ENCODE results near the gene TUB.
A peak's percentile ranks its signal among the peaks of the same experiment; 100 is the strongest.

TUB gene

DNA sequence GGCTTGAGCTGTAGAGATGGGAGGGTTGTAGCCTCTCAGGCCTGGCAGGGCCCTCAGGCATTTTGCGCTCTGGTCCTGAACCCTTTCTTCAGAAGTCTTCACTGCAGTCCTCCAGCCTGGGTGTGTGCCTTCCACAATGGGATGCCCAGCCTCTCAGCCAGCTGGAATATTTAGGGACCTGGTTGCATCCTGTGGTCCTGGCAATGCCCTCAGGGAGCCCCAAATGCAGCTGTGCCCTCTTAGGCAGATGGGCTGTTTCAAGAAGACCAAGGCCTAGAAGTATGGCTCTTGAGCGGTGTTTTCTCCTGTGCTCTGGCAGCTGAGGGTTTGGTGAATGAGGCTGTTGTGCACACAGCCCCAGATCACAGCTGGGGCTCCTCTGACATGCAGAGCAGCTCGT lies 6.7 kb downstream of the TUB start:
- no peak for DNase-seq (ENCODE audit: extremely low spot score)
- TF ChIP-seq, protein P1, sequence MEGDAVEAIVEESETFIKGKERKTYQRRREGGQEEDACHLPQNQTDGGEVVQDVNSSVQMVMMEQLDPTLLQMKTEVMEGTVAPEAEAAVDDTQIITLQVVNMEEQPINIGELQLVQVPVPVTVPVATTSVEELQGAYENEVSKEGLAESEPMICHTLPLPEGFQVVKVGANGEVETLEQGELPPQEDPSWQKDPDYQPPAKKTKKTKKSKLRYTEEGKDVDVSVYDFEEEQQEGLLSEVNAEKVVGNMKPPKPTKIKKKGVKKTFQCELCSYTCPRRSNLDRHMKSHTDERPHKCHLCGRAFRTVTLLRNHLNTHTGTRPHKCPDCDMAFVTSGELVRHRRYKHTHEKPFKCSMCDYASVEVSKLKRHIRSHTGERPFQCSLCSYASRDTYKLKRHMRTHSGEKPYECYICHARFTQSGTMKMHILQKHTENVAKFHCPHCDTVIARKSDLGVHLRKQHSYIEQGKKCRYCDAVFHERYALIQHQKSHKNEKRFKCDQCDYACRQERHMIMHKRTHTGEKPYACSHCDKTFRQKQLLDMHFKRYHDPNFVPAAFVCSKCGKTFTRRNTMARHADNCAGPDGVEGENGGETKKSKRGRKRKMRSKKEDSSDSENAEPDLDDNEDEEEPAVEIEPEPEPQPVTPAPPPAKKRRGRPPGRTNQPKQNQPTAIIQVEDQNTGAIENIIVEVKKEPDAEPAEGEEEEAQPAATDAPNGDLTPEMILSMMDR (IDR thresholded peaks at IDR 0.05; ENCODE audit: control extremely low read depth, extremely low read depth, low read depth, missing control alignments): no peak
- ChIA-PET CTCF (interaction anchor here (0.7 to 19.1 kb wide), 11 partner anchors 9 to 101 kb away, joined by 3 to 408 read pairs (median 4); partner anchors contain the start of gene EIF3F), POLR2A (no interaction called here)

DNA sequence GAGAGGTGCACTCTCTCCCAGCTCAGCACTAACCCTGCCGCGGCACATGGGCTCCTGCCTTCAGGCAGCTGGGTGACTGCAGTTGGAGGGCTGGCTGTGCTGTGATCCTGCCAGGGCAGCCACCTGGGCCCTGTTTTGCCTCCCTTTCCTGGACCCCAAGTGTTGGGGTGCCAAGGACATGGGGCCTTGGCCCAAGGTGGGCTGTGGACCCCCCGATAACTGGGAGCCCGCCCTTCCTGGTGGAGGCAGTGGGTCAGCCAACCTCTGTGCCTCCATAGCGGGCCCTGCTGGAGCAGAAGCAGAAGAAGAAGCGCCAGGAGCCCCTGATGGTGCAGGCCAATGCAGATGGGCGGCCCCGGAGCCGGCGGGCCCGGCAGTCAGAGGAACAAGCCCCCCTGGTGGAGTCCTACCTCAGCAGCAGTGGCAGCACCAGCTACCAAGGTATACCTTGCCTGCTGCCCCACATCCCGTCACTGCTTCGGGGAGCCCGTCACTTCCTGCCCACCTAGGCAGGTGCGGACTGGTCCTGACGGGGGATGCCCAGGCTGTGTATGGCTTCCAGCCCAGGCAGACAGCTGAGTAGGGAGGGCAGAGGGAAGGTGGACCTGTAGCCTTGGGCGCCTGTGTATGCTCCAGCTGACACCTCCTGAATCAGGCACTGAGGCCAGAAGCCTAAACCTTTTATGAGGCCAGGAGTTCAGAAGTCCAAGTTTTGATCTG lies 8.9 kb downstream of the TUB start:
- CTCF ChIA-PET: interaction anchor here (0.9 to 19.1 kb wide), 14 partner anchors 10 to 103 kb away, joined by 3 to 408 read pairs (median 4); partner anchors contain the start of gene EIF3F
- DNase-seq (ENCODE audit: extremely low spot score): peak; percentile 13
- POLR2A ChIA-PET: no interaction called here
- TF ChIP-seq, protein P1 (IDR thresholded peaks at IDR 0.05; ENCODE audit: control extremely low read depth, extremely low read depth, low read depth, missing control alignments): no peak

GRCh38 chr11:8090756-8091155 lies 9.7 kb downstream of the TUB start:
- ChIA-PET CTCF (interaction anchor here (0.9 to 19.1 kb wide), 14 partner anchors 9 to 104 kb away, joined by 3 to 408 read pairs (median 4); partner anchors contain the start of gene EIF3F), POLR2A (no interaction called here)
- TF ChIP-seq, protein P1 (IDR thresholded peaks at IDR 0.05; ENCODE audit: control extremely low read depth, extremely low read depth, low read depth, missing control alignments): peak; percentile 43
- DNase-seq (ENCODE audit: extremely low spot score): peak; percentile 39

DNA sequence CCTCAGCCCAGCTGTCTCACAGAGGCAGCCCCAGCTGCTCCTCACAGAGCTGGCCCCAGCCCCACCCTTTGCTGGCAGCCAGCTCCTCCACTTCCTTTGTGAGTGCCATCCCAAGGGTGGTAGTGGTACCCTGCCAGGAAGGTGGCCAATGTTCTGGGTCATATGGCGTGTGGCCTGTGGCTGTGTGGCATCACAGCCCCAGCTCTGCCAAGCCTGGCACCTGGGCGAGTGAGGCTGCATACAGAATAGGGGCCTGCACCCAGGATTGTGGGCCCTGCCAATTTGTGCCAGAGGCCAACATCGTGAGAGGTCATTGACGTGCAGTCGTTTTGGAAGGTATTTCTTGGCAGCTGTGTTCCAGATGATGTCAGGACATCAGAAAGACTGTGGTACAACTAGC lies 10.7 kb downstream of the TUB start:
- POLR2A ChIA-PET: no interaction called here
- CTCF ChIA-PET: interaction anchor here (1.0 to 19.1 kb wide), 8 partner anchors 8 to 85 kb away, joined by 3 to 408 read pairs (median 13); no protein-coding TSS in a partner anchor
- TF ChIP-seq, protein P1 (IDR thresholded peaks at IDR 0.05; ENCODE audit: control extremely low read depth, extremely low read depth, low read depth, missing control alignments): no peak
- peak; percentile 6 for DNase-seq (ENCODE audit: extremely low spot score)

DNA sequence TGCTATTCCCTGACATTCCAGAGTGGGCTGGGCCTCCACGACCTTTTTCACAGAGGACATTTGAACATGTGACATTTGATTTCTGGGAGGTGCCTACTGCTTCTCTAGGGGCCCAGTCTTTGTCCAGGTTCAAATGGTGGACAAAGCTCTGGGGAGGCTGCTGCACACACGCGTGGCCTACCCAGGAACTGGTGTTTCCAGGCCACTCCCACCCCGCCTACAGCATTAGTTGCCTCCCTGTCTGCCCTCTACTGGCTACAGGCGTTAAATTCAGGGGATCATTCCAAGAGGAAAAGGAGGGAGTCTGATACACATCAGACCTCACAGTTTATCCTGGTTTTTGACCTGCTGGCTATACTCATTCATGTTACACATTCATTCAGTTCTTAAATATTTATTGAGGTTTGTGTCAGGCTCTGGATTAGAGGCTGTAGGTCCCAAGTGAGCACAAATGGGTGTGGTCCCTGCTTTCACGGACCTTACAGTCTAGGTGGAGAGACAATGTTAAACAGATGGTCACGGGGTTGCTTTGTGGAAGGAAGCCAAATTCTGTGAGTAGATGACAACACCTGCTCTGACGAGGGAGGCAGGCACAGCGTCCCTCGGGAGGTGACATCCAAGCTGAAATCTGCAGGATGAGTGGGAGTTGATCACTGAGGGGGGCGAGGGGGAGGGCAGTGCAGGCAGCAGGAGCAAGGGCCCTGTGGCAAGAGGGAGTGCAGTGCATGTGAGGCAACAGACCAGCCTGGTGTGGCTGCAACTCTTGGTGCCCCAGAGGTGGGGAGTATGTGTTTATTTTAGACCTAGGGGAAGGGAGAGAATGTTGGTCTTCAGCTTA lies 11.8 kb downstream of the TUB start:
- TF ChIP-seq, protein P1 (IDR thresholded peaks at IDR 0.05; ENCODE audit: control extremely low read depth, extremely low read depth, low read depth, missing control alignments): peak; percentile 54
- POLR2A ChIA-PET: no interaction called here
- CTCF ChIA-PET: interaction anchor here (0.9 to 19.1 kb wide), 8 partner anchors 7 to 86 kb away, joined by 3 to 408 read pairs (median 14); no protein-coding TSS in a partner anchor
- peak; percentile 82 for DNase-seq (ENCODE audit: extremely low spot score)

DNA sequence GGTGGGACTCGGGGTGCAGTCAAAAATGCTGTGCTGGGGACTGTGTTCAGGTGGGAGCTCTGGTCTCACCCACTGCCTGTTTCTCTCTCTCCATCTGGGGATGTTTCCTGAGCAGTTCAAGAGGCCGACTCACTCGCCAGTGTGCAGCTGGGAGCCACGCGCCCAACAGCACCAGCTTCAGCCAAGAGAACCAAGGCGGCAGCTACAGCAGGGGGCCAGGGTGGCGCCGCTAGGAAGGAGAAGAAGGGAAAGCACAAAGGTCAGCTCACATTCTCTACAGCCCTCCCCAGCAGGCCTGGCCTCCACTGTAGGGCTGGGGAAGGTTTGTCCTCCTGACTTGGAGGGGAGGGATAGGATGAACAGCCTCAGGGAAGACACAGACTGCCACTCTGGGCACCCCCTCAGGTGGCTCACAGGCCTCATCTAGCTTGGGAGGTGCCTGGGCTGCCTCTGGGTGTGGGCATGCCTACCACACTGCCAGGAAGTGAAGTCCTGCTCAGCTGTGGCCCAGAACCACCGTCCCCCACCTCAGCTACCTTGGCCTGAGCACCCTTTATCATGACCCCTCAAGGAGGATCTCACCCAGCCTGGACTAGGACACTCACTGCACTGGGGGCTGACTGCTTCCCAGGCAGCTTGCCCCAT lies 13.0 kb downstream of the TUB start:
- ChIA-PET CTCF (interaction anchor here (0.9 to 19.1 kb wide), 7 partner anchors 6 to 88 kb away, joined by 3 to 408 read pairs (median 3); no protein-coding TSS in a partner anchor), POLR2A (no interaction called here)
- TF ChIP-seq, protein P1 (IDR thresholded peaks at IDR 0.05; ENCODE audit: control extremely low read depth, extremely low read depth, low read depth, missing control alignments): no peak
- no peak for DNase-seq (ENCODE audit: extremely low spot score)

Measured in GM10248 (cell line).